ENCODE data around the gene UNC5A.

Gene UNC5A

GRCh38 chr5:176821441-176821840, 11.1 kb downstream of the UNC5A start:
- DNase-seq (ENCODE audit: low read depth), result no peak

- no peak for DNase-seq (ENCODE audit: low read depth)
Measured at GRCh38 chr5:176822041-176822792, 11.9 kb downstream of the UNC5A start.

- DNase-seq (ENCODE audit: low read depth), result no peak
Measured at GRCh38 chr5:176822793-176823481, 12.6 kb downstream of the UNC5A start.

GRCh38 chr5:176823869-176824412, 13.6 kb downstream of the UNC5A start:
- no peak for DNase-seq (ENCODE audit: low read depth)

GRCh38 chr5:176824604-176825003, 14.2 kb downstream of the UNC5A start:
- DNase-seq (ENCODE audit: low read depth), result no peak

GRCh38 chr5:176825234-176825633, 14.9 kb downstream of the UNC5A start:
- no peak for DNase-seq (ENCODE audit: low read depth)

GRCh38 chr5:176825957-176826356, 15.6 kb downstream of the UNC5A start:
- DNase-seq (ENCODE audit: low read depth), result no peak

GRCh38 chr5:176827736-176828414, 17.5 kb downstream of the UNC5A start:
- DNase-seq (ENCODE audit: low read depth), result no peak

GRCh38 chr5:176829320-176829719, 19.0 kb downstream of the UNC5A start:
- DNase-seq (ENCODE audit: low read depth), result no peak

- no peak for DNase-seq (ENCODE audit: low read depth)
Measured at GRCh38 chr5:176830422-176830994, 20.1 kb downstream of the UNC5A start.

GRCh38 chr5:176830995-176831423, 20.6 kb downstream of the UNC5A start:
- DNase-seq (ENCODE audit: low read depth), result no peak

GRCh38 chr5:176831425-176831824, 21.1 kb downstream of the UNC5A start:
- no peak for DNase-seq (ENCODE audit: low read depth)

GRCh38 chr5:176832162-176832561, 21.8 kb downstream of the UNC5A start:
- no peak for DNase-seq (ENCODE audit: low read depth)

- no peak for DNase-seq (ENCODE audit: low read depth)
Measured at GRCh38 chr5:176833286-176833685, 22.9 kb downstream of the UNC5A start.

GRCh38 chr5:176835918-176836317, 25.6 kb downstream of the UNC5A start:
- DNase-seq (ENCODE audit: low read depth), result no peak

GRCh38 chr5:176836811-176837706, 26.7 kb downstream of the UNC5A start:
- no peak for DNase-seq (ENCODE audit: low read depth)

GRCh38 chr5:176837707-176838115, 27.4 kb downstream of the UNC5A start:
- peak; percentile 34 for DNase-seq (ENCODE audit: low read depth)

GRCh38 chr5:176843673-176844072, 33.3 kb downstream of the UNC5A start:
- DNase-seq (ENCODE audit: low read depth), result no peak

- DNase-seq (ENCODE audit: low read depth), result no peak
Measured at GRCh38 chr5:176844281-176844680, 33.9 kb downstream of the UNC5A start.

- no peak for DNase-seq (ENCODE audit: low read depth)
Measured at GRCh38 chr5:176844706-176845391, 34.5 kb downstream of the UNC5A start.

- no peak for DNase-seq (ENCODE audit: low read depth)
Measured at GRCh38 chr5:176845392-176845713, 35.0 kb downstream of the UNC5A start.
